Putamen (tissue), 1 donor: ENCODE measurements around the gene UST.

ENCODE experiments used
- DNase-seq: peaks from one replicate; pipeline ENCODE4 v3.0.0-alpha.2; 2016; ENCODE audit warnings: low spot score

UST gene

GRCh38 chr6:148803979-148804378 lies 57.1 kb downstream of the UST start:
- no peak for DNase-seq

DNA sequence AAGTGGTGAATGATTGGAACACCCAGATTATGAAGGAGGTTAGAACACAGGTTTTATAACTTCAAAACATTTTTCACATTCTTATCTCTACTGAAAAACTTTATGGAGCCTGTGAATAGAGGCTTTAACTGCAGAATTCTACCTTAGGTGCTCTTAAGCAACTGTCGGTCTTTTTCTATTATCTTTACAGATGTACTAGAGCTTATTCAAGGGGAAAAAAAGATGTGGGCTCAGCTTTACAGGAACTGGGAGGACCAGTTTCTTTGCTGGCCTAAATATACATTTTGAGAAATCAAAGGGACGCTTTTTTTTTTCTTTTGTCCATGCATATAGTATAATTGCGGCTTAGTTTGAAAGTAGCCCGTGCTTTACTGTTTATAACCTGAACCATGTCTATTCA lies 58.9 kb downstream of the UST start:
- no peak for DNase-seq

GRCh38 chr6:148807784-148808183 lies 61.0 kb downstream of the UST start:
- DNase-seq = no peak

DNA sequence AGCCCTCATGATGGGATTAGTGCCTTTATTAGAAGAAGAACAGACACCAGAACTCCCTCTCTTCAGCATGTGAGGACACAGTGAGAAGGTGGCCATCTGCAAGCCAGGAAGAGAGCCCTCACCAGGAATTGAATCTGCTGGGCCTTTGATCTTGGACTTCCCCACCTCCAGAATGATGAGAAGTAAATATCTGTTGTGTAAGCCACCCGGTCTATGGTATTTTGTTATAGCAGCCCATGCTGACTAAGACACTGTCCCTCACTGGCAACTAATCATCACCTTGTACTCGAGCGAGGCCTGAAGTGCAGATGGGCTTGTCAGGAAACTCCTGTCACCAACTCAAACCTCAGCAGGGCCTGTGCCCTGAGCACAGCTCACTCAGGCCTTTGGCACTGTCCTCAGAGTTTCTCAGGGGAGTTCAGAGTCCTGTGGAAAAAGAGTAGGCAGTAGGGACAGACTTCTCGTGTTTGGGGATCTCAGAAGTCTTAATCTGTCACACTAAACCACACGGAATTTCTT lies 62.0 kb downstream of the UST start:
- no peak for DNase-seq

- DNase-seq = no peak
Observed at GRCh38 chr6:148811459-148811858, 64.6 kb downstream of the UST start.

GRCh38 chr6:148814082-148814790 lies 67.4 kb downstream of the UST start:
- DNase-seq = no peak

DNA sequence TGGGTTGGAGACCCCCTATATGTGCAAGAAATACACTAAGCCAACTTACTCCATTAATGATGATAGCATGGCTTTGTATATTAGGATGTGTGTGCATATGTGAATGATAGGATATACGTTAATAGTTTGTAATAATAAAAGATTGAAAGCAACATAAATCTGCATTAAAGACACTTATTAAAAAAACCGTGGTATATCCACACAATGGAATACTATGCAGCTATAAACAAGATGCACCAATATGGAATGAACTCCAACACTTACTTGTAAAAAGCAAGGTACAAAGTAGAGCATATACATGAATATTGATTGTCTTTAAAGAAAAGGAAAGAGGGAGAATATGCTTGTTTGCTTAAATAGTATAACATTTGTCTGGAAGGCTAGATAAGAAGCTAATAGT lies 68.0 kb downstream of the UST start:
- DNase-seq = no peak

- DNase-seq = no peak
Observed at GRCh38 chr6:148816117-148816516, 69.3 kb downstream of the UST start.

DNA sequence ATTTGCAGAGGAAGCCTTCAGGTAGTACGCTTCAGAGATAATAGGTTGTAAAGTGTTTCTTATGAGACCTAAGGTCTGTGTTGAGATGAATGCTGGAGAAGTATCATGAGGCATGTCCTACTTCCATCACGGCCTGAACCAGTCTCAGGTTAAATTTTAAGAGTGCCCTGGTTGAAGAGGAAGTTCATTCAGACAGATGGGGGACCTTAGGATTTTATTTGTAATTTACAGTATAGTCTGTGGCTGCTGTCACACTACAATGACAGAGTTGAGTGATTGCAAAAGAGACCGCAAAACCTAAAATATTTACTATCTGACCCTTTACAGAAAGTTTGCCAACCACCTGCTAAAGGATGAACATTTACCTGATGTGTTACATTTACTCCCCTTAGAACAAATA lies 70.9 kb downstream of the UST start:
- no peak for DNase-seq

DNA sequence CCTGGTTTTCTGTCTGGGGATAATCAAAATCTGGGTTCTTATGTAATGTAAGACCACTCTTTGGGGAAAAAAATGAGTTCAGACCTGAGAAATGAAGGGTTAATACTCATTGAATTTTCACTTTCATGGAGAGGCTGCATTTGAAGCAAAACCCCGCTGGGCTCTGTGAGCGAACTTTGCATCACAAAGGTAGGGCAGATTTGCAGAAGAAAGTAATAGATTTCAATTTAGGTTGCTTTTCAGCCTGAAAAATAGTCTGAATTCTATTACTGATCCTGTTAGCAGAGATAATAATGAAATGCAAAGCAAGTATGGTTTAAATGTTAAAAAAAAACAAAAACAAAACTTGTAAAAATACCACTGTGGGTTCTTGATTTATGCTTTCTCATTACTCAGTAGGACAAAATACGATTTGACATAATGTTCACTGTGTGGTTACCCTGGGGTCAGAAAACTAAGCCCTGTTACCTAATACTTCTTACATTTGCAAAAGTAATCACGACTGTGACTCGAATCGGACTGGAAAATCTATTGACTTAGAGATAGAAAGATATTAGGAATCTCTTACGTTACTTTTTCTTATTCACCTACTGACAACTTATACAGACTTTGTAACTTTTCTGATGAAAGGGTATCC lies 72.2 kb downstream of the UST start:
- DNase-seq = no peak

DNA sequence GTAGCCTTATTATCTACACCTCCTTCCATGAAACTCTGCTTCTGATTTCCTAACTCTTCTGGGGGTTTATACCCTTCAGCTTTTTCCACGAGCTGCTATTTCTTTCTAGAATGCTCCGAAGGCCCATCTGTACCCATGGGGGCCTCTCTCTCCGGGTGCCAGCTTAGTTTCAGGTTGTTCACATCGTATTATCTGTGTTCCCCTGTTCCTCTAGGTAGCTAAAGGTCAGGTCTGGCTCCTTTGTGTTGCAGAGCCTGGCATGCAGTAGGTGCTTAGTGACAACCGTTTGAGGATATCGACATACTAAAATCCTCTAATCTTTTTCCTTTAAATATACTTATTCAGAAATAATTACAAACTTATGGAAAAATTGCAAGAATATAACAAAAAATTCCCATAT lies 73.0 kb downstream of the UST start:
- DNase-seq = no peak

- DNase-seq = no peak
Observed at GRCh38 chr6:148822819-148823218, 76.0 kb downstream of the UST start.

- no peak for DNase-seq
Observed at GRCh38 chr6:148824291-148824690, 77.5 kb downstream of the UST start.

DNA sequence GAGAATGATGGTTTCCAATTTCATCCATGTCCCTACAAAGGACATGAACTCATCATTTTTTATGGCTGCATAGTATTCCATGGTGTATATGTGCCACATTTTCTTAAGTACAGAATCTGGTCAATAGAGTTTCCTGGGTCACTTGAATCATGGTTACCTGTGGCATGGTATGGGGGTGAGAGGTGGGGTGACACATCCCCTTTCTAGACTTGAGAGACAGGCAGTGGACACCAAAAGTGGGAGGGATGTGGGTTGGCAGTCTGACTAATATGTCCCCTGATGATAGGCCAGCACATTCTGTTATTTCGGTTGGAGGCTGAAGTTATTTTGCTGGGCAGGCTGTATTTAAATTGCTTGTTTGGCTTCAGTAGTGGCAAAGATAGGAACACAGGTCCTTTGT lies 78.1 kb downstream of the UST start:
- no peak for DNase-seq

DNA sequence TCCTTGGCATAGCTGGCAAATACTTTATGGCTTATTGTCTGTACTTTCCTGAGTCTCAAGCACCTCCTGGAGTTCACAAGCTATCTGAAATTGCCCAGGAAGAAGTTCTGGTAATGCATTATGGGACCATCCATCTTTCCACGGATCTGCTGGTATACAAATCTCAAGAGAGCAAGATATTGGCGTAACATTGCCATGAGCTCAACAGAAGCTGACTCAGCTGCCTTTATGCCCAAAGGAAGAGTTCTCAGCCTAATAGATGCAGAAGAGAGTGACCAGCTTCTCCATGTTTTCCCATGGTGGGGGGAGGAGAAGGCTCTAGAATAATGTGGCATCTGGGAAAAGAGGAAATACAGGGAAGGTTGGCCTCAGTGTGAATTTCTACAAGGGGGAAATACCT lies 78.7 kb downstream of the UST start:
- no peak for DNase-seq

DNA sequence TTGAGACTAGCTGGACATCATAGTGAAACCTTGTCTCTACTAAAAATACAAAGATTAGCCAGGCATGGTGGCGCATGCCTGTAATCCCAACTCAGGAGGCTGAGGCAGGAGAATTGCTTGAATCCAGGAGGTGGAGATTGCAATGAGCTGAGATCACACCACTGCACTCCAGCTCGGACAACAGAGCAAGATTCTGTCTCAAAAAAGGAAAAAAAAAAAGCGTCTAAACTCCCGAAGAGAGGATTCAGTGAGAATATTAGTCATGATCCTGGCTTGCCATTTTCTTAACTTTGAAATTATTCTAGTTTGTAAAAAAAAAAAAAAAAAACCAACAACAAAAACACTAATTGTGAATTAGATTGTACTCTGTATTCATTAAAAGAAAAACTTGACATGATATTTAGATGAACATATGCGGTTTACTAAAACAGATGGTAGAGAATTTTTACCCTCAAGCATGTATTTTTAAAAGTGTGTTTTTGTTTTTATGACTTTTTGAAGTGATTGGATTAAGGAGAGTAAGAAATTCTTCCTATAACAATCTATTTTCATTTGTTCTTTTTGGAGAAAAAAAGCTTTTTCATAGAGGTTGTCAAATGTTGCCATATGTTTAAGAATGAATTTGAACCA lies 80.7 kb downstream of the UST start:
- no peak for DNase-seq

- DNase-seq = no peak
Observed at GRCh38 chr6:148828047-148828446, 81.2 kb downstream of the UST start.

GRCh38 chr6:148829415-148830101 lies 82.7 kb downstream of the UST start:
- DNase-seq = no peak

DNA sequence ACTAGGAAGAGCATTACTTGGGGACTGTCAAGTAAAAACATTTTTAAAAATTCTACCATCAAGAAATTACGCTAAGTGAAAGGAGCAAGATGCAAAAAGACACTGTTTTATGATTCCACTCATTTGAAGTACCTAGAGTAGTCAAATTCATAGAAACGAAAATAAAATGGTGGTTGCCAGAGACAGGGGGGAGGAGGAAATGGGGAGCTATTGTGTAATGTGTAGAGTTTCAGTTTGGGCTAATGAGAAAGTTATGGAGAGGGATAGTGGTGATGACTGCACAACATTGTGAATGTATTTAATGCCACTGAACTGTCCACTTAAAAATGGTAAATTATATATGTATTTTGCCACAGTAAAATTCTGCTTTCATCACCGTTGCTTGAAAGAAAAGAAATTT lies 83.8 kb downstream of the UST start:
- DNase-seq = no peak

GRCh38 chr6:148831064-148831463 lies 84.2 kb downstream of the UST start:
- DNase-seq = no peak

GRCh38 chr6:148831531-148831930 lies 84.7 kb downstream of the UST start:
- DNase-seq = no peak

- DNase-seq = no peak
Observed at GRCh38 chr6:148835920-148836441, 89.2 kb downstream of the UST start.

GRCh38 chr6:148836751-148837150 lies 89.9 kb downstream of the UST start:
- no peak for DNase-seq
